GM19239 (cell line): ENCODE measurements around the gene HMGN1.
"Not testable (repeated sequence)": the region's sequence is repeated elsewhere in the genome, so short reads cannot be mapped to it uniquely, and the experiment has no call there.

Experiments
- DNase-seq: peaks from one replicate; pipeline ENCODE4 v3.0.0; 2011; ENCODE audit warnings: low spot score; ENCODE audit not compliant: insufficient read length
- FAIRE-seq: peaks from 2 replicates; lab custom pipeline; 2011; peaks lifted over from hg19 to GRCh38; lab: Jason Lieb, UNC

HMGN1 gene

GRCh38 chr21:39373634-39374033, 24.7 kb upstream of the HMGN1 start:
- DNase-seq (no peak), FAIRE-seq (no peak)

- not testable (repeated sequence) for DNase-seq, FAIRE-seq
Measured at GRCh38 chr21:39369896-39370288, 21.0 kb upstream of the HMGN1 start.

- FAIRE-seq, result no peak
- no peak for DNase-seq
Measured at GRCh38 chr21:39367783-39368182, 18.9 kb upstream of the HMGN1 start.

GRCh38 chr21:39366563-39366962, 17.7 kb upstream of the HMGN1 start:
- no peak for DNase-seq
- no peak for FAIRE-seq

- FAIRE-seq (no peak), DNase-seq (no peak)
Measured at GRCh38 chr21:39364949-39365348, 16.1 kb upstream of the HMGN1 start.

GRCh38 chr21:39363607-39364555, 15.0 kb upstream of the HMGN1 start:
- FAIRE-seq (no peak), DNase-seq (no peak)

- no peak for DNase-seq
- FAIRE-seq, result no peak
Measured at GRCh38 chr21:39362733-39363132, 13.8 kb upstream of the HMGN1 start.

- FAIRE-seq, result no peak
- DNase-seq, result no peak
Measured at GRCh38 chr21:39359382-39359781, 10.5 kb upstream of the HMGN1 start.

GRCh38 chr21:39353295-39353694, 4.4 kb upstream of the HMGN1 start:
- DNase-seq (no peak), FAIRE-seq (no peak)

GRCh38 chr21:39350094-39351005, 1.5 kb upstream of the HMGN1 start:
- FAIRE-seq, result no peak
- DNase-seq, result no peak

GRCh38 chr21:39349211-39350093, 564 bp upstream of the HMGN1 start:
- peak; percentile 82 for FAIRE-seq
- peak; percentile 93 for DNase-seq

- FAIRE-seq, result peak; percentile 49
- DNase-seq, result no peak
Measured at GRCh38 chr21:39348040-39348354, 891 bp downstream of the HMGN1 start.

- FAIRE-seq, result no peak
- DNase-seq, result no peak
Measured at GRCh38 chr21:39347537-39347936, 1.4 kb downstream of the HMGN1 start.

- no peak for FAIRE-seq
- no peak for DNase-seq
Measured at GRCh38 chr21:39346671-39347331, 2.1 kb downstream of the HMGN1 start.

- no peak for FAIRE-seq
Measured at GRCh38 chr21:39346206-39346605, 2.7 kb downstream of the HMGN1 start.

GRCh38 chr21:39345440-39345839, 3.4 kb downstream of the HMGN1 start:
- no peak for FAIRE-seq

More at GRCh38 chr21:39346206-39346605, 2.7 kb downstream of the HMGN1 start:
- no peak for DNase-seq

GRCh38 chr21:39344848-39345247, 4.0 kb downstream of the HMGN1 start:
- DNase-seq (no peak), FAIRE-seq (no peak)

More at GRCh38 chr21:39345440-39345839, 3.4 kb downstream of the HMGN1 start:
- no peak for DNase-seq

- no peak for FAIRE-seq
Measured at GRCh38 chr21:39341249-39341923, 7.5 kb downstream of the HMGN1 start.

GRCh38 chr21:39340687-39341086, 8.2 kb downstream of the HMGN1 start:
- FAIRE-seq (no peak), DNase-seq (no peak)

More at GRCh38 chr21:39341249-39341923, 7.5 kb downstream of the HMGN1 start:
- no peak for DNase-seq
